A549 treated with GW870086 at 1 μM for 4 hours (cell line): ENCODE measurements around the gene PPIL1. TPM values are rescaled to one million over a fixed set of nuclear protein-coding genes. Genes with fewer than 3 reads are reported as not detected.

Source experiments
- total RNA-seq: library from RNA; stranded (reverse); fragments of 200-300 nt; extraction: Qiagen RNA extraction; gene quantifications from 5 replicates; pipeline ENCODE4 v1.2.3, GENCODE V29; 2022; ENCODE audit warnings: low read depth

The PPIL1 gene
- total RNA-seq = 41.3 to 48.3 TPM (median 43.6 TPM) in 5 replicates

DNA sequence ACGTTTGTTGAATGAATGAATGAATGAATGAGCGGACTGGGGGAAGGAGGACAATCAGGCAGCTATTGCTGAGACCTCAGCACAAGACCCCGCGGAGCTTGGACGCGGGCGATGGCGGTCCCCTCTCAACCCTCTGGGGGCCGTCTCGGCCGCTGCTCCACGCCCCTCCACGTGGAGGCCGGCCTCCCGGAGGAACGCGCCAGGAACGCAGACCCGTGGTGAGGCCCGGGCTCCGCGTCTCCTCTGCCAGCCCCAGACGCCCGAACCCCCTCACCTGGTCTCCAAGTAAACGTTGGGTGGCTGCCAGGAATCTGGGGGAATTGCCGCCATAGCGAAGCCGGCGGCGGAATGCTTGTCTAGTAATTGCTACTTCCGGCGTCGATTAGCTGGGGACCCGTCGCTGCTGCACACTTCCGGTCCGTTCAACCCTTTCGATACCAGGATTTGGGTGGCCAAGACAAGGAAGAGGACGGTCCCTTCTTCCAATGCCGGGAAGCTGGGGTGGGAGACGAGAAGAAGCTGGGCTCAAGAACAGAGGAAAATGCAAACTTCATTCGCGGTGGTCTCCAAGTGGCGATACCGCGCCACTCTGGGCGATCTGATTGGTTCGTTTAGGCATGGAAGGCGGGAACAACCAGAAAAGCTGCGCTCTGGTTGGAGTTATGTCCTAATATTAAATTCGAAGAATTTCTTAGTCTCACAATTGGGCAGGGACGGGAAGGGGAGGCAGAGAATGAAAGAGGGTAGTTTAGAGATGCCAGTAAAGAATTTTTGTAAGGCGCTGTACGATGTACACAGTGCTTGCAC is at the start of gene PPIL1:
PPIL1 (minus strand) TSS at position 361 of the 807 bp plus-strand sequence; CDS start at position 330, 31 bp downstream.

DNA sequence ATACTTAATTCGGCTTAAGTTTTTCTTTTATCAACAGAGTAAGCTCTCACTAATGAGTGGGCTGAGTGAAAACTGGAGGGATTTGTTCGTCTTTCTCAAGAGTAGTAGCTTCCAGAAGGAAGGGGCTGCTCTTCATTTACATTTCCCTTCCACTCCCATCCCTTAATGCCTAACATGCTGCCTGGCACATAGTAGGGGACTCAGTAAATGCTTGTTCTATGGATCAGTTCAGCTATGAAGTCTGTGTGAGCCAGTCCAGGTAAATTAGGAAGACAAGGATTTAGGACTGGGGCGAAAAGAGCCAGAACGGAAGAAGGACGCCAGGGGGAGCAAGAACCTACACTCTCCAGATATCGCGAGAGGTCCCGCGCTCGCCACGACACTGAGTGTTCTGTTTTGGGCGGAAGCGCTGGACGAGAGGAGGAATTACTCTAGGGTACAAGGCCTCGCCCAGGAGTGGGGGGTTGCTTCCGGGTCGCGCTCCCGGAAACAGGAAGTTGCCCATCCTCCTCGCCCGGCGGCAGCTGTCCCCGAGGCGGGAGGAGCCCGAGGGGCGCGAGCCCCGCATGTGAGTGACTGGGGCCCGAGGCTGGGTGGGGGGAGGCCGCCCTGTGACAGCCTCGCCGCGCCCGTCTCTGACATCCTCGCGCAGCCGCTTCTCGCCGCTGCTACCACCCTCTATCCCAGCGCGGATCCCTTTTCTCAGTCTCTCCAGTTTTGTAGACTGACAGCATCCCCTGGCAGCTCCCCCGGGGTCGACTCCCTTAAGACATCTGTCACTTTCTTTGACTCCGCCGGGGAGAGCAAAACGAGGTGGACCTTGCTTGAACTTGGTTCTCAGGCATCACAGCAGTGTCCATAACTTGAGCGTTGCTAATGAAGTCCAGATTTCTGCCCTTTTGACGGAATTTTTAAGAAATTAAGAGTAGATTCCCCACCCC is 11.1 kb upstream of the PPIL1 start, which contains the start of gene C6orf89:
C6orf89 (plus strand) TSS at position 492 of the 941 bp plus-strand sequence. CDS start 13,493 bp downstream, outside the sequence.

DNA sequence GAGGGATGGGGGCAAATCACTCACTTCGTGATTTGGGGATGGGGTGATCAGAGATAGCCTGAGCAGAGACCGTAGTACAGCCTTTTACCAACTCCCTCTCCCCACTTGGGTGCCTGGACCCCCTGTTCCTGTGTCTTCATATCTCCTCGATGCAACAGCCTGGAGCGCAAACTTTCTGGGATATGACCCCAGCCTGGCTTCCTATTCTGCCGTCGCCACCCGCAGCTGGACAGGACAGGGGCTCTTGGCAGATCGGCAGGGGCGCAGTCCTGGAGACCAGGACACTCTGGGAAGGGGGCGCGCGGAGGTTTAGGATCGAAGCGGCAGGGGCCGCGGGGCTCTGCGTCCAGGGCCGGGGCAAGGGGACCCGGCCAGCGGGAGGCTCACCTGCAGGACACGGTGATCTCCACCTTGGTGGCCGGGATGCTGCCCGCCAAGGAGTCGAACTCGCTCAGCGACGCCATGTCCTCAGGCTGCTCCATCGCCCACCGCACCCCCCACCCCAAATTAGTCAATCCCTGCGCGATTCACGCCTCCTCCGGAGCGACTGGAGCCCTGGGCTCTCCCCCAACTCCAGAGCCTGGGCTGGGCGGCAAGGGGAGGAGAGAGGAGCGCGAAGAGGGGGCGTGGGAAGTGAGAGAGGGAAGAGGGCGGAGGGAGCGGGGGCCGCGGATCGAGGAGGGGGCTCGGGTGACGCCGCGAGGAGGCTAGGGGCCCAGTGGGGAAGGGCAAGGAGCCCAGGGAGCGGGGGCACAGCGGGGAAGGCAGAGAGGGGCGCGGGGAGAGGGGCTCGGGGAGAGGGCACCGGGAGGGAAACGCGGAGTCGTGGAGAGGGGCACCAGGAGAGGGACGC is 35.5 kb downstream of the PPIL1 start, which contains the start of gene CPNE5:
CPNE5 (minus strand) TSS at position 549 of the 853 bp plus-strand sequence; CDS start at position 482, 67 bp downstream.

Other genes starting within 250 kb of the PPIL1 start
- 301 to 381 TPM (median 362 TPM) in 5 replicates for gene CDKN1A, start 196.1 kb downstream of the PPIL1 start, total RNA-seq
- gene RAB44, start 177.0 kb downstream of the PPIL1 start, total RNA-seq = 0.02 to 0.06 TPM (median 0.05 TPM) in 4 of 5 replicates, not detected in the other
- 0.10 to 0.13 TPM (median 0.12 TPM) in 4 of 5 replicates, not detected in the other for gene CPNE5, start 35.4 kb downstream of the PPIL1 start, total RNA-seq
- gene C6orf89, start 11.1 kb upstream of the PPIL1 start, total RNA-seq = 15.1 to 17.2 TPM (median 17.0 TPM) in 5 replicates
- gene PI16, start 79.9 kb upstream of the PPIL1 start, total RNA-seq = not detected in 5 replicates
- 112 to 135 TPM (median 133 TPM) in 5 replicates for gene MTCH1, start 111.4 kb upstream of the PPIL1 start, total RNA-seq
- gene FGD2, start 130.9 kb upstream of the PPIL1 start, total RNA-seq = not detected in 5 replicates